HG03064 (cell line): ENCODE measurements around the gene LIME1.
"Not testable (repeated sequence)": the region's sequence is repeated elsewhere in the genome, so short reads cannot be mapped to it uniquely, and the experiment has no call there.

Experiments used
- ATAC-seq: cut with Tn5 transposase; IDR thresholded peaks from one replicate; pipeline ENCODE4 v1.9.1; 2021; ENCODE audit warnings: low read depth; ENCODE audit not compliant: unreplicated experiment

LIME1 gene

GRCh38 chr20:63706852-63707557, 29.5 kb upstream of the LIME1 start:
- peak; percentile 12 for ATAC-seq

GRCh38 chr20:63707558-63708300, 28.7 kb upstream of the LIME1 start, which contains the start of the genes ARFRP1 and ZGPAT:
Gene ARFRP1 (minus strand): TSS chr20:63707976. CDS start chr20:63707091, 885 bp downstream.
Gene ZGPAT (plus strand): TSS chr20:63708039. CDS start chr20:63708581, 542 bp downstream.
- ATAC-seq = peak; percentile 62

- ATAC-seq = peak; percentile 7
These were observed 27.9 kb upstream of the LIME1 start for GRCh38 chr20:63708301-63709148.

GRCh38 chr20:63709149-63709527, 27.3 kb upstream of the LIME1 start:
- ATAC-seq = no peak

GRCh38 chr20:63711085-63711645, 25.3 kb upstream of the LIME1 start:
- ATAC-seq = no peak

- ATAC-seq = no peak
These were observed 24.3 kb upstream of the LIME1 start for GRCh38 chr20:63712191-63712590.

- ATAC-seq = no peak
These were observed 21.6 kb upstream of the LIME1 start for GRCh38 chr20:63714858-63715257.

- no peak for ATAC-seq
These were observed 17.5 kb upstream of the LIME1 start for GRCh38 chr20:63718996-63719395.

GRCh38 chr20:63722967-63723622, 13.4 kb upstream of the LIME1 start:
- not testable (repeated sequence) for ATAC-seq

GRCh38 chr20:63730189-63730733, 6.2 kb upstream of the LIME1 start:
- ATAC-seq = not testable (repeated sequence)

- no peak for ATAC-seq
These were observed 5.1 kb upstream of the LIME1 start for GRCh38 chr20:63731410-63731809.

GRCh38 chr20:63732118-63733095, 4.1 kb upstream of the LIME1 start:
- ATAC-seq = no peak

GRCh38 chr20:63733117-63733516, 3.3 kb upstream of the LIME1 start:
- ATAC-seq = no peak

- ATAC-seq = no peak
These were observed 2.8 kb upstream of the LIME1 start for GRCh38 chr20:63733579-63734081.

GRCh38 chr20:63734111-63734945, 2.1 kb upstream of the LIME1 start:
- no peak for ATAC-seq

- ATAC-seq = no peak
These were observed 1.3 kb upstream of the LIME1 start for GRCh38 chr20:63734946-63735858.
